Raji (cell line): ENCODE measurements around the gene PPP1R13B.
A peak's percentile ranks its signal among the peaks of the same experiment; 100 is the strongest.

Source experiments
- POLR2A ChIP-seq: IDR thresholded peaks from 2 replicates; pipeline ENCODE4 v1.6.1; 2011; ENCODE audit warnings: low read depth, low read length, control low read depth; ENCODE audit not compliant: insufficient read depth

Gene PPP1R13B

DNA sequence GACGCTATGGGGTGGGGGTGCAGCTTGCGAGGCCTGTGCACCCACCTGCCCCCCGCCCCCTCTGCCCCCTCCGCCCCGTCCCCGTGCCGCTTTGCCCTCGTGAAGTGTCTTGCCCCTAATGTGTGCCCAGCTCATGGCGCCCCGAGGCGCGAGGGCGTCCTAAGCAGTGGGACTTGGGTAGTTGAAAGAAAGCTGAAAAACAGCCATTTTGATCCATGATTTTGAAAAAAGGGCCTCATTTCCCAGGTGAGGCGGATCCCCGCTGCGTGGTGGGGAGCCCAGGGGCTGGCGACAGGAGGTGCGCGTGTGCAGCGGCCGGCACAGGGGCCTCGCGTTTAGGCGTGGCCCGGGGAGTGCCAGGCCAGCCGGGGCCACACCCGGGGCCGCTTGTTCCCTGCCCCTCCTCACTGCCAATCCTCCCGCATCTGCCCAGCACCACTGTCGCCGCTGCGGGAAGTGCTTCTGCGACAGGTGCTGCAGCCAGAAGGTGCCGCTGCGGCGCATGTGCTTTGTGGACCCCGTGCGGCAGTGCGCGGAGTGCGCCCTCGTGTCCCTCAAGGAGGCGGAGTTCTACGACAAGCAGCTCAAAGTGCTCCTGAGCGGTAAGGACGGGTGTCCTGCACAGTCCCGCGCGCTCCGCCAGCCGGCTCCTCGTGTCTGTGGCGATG lies 119.9 kb downstream of the PPP1R13B start:
- no peak for TF ChIP-seq POLR2A

DNA sequence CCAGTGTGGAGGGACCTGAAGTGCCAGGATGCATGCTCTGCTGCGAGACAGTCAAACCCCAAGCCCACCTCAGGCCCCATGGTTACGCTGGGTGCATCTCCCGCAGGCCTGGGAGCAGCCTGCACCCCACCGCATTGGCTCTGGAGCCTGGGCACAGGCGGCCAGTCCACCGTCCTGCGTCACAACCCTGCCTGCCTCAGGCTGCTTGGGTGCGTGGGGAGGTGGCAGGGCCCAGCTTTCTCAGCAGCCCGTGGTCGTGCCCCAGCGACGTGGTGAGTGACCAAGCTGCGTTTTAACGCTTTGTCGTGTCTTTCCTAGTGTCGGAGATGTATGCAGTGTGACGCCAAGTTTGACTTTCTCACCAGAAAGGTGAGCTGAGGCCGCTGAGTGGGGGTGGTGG lies 120.9 kb downstream of the PPP1R13B start:
- TF ChIP-seq POLR2A, result no peak

DNA sequence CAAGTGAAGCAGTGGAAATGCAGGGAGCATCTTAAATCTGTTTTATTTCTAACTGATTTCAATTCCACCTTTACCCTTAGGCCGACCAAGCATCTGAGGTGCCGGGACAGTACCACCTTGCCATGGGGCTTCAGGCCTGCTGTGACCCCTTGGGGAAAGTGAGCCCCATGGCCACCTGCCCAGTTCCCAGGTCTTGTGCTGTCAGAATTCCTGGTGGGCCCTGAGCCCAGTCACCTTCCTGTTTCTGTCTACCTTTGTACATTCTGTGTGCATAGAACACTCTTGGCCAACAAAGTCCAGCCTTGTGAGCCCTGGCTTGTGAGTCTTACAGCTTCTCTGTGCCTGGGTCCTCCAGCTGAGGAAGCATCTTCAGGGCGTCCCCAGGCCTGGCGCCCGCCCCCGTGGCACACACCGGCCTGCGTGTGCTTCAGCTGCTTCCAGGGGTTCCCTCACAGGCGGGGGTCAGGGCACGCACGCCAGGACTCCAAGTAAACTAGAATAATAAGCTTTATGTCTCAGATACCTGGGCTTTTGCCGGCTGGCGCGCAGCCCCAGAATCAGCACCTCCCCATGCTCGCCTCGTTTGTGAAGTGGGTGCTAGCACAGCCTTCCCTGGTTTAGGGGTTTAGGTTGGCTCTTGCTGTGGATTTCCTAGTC lies 121.5 kb downstream of the PPP1R13B start:
- no peak for TF ChIP-seq POLR2A

DNA sequence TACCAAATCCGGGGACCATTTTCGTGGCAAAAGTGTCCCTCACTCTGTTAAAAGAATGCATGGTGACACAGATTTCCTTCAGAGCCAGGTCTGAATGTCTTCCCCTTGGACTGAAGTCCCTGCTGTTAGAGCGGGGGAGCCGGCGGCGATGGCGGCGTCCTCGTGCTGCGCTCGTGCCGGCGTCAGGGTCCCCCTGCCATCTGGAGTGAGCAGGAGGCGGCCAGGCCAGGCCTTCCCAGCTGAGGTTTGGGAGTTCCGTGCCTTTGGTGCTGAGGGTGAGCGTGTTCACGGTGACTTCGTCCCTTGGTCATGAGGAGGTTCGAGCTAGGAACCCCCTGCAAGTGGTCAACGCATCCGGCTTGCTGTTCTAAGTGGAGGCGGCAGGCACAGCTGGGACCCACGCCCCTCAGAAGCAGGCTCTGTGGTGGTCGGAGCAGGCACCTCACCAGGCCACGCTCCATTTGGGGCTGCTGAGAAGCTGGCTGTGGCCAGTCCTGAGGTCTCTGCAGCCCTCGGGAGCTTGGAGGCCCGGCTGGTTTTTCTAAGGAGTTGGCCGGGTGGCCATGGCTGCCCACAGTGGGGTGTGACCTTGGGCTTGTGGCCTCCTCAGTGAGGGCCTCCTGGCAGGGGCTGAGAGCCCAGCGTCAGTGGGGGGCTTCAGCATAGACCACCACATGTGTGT lies 122.2 kb downstream of the PPP1R13B start:
- TF ChIP-seq POLR2A, result no peak

DNA sequence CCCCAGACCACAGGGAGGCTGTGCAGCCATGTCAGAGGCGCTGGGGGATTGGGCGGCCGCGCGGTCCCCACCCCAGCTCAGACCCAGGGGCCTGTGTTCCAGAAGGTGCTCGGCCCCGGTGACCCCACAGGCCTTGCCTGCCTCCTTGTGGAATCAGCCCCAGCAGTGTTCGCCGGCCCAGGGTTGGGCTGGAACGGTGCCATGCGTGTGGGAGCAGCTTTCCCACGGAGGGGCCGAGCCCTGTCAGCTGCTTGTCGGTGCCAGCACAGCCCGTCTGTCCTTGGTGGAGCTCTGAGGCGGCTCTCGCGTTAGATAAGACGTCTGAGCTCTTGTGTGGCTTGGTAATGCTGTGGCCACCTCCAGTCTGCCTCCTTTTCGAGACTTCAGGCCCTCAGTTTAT lies 123.3 kb downstream of the PPP1R13B start:
- no peak for TF ChIP-seq POLR2A

DNA sequence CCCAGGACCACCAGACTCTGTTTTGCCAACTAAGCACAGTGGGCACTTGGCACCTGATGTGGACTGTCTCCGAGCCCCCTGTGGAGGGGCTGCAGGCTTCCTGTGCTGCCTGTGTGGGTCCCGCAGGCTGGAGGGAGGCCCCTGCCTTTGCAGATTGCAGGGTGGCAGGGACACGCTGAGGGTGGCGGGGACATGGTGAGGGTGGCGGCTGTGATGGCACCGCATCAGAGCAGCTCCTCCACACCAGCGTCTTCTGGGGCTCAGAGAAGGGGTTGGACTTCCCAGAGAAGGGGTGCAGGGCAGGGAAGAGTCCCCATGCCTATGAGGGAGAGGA lies 123.7 kb downstream of the PPP1R13B start:
- TF ChIP-seq POLR2A, result no peak

DNA sequence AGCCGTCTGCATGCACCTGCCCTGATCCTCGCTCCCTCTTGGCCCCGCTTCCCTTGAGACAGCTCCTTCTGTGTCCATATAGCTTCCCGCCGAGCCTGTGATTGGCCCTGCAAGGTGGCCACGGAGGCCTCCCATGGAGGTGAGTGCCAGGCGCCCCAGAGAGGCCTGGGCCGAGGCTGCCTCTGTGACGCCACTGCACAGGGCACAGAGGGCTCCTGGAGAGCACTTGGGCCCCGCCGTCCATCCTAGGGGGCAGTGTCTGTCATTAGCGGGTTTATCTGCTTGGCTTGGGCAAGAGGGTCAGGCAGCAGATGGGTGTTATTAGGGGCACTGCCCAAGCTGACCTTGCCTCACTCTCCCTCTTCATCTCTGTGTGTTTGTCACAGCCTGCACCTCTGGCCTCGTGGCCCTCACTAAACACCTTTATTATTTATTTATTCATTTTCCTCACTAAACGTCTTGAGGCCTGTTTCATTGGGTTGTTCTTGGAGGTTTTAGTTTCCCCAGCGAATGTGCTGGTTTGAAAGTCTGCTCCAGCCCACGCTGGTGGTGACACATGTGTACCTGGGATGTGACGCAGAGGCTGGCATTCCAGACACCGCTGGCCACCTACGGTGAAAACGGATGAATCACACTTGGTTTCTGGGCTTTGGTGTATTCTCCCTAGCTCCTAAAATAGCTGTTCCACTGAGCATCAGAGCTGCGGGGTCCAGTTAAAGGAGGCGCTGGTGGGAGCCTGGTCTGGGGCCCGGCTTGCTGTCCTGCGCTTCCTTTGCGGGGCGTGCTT lies 125.8 kb downstream of the PPP1R13B start:
- TF ChIP-seq POLR2A, result no peak

DNA sequence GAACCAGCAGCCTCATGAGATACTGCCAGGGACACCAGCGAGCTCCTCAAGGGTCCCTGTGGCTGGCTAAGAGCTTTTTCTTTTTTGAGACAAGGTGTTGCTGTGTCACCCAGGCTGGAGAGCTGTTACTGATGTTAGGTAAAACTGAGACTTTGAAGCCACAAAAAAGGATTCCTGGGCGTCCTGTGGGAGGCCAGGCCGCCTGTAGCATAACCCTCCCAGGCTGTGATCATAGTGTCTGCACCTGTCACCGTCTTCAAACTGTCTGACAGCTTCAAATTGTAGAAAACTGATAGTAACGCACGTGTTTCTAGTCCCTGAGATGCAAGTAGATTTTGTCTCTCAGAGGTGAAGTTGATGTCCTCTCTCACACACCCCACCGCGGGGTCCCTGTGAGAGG lies 127.6 kb downstream of the PPP1R13B start:
- TF ChIP-seq POLR2A, result no peak

- no peak for TF ChIP-seq POLR2A
Observed at GRCh38 chr14:103718572-103718971, 128.8 kb downstream of the PPP1R13B start.

DNA sequence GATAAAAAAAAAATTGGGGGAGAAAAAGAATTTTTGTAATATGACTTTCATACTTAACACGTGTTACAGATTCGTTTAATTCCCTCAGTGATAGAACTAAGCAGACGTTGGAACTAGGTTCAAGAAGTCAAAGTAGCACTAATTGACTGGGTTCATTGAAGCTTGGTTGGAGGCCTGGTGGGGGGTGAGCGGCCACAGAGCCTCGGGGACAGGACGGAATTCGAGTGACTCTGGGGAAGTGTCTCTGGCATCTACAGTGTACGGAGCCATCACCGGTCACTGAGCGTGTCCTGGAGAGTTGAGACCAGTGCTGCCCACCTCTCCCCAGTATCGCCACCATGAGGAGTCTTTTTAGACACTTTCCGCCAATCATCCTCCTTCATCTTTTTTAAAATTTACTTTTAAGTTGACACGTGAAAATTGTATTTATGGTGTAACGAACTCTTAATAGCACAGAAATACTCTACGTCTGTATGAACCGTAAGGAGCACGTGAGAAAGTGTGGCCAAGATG lies 130.4 kb downstream of the PPP1R13B start:
- TF ChIP-seq POLR2A, result no peak

- TF ChIP-seq POLR2A, result no peak
Observed at GRCh38 chr14:103716091-103716801, 131.1 kb downstream of the PPP1R13B start.

DNA sequence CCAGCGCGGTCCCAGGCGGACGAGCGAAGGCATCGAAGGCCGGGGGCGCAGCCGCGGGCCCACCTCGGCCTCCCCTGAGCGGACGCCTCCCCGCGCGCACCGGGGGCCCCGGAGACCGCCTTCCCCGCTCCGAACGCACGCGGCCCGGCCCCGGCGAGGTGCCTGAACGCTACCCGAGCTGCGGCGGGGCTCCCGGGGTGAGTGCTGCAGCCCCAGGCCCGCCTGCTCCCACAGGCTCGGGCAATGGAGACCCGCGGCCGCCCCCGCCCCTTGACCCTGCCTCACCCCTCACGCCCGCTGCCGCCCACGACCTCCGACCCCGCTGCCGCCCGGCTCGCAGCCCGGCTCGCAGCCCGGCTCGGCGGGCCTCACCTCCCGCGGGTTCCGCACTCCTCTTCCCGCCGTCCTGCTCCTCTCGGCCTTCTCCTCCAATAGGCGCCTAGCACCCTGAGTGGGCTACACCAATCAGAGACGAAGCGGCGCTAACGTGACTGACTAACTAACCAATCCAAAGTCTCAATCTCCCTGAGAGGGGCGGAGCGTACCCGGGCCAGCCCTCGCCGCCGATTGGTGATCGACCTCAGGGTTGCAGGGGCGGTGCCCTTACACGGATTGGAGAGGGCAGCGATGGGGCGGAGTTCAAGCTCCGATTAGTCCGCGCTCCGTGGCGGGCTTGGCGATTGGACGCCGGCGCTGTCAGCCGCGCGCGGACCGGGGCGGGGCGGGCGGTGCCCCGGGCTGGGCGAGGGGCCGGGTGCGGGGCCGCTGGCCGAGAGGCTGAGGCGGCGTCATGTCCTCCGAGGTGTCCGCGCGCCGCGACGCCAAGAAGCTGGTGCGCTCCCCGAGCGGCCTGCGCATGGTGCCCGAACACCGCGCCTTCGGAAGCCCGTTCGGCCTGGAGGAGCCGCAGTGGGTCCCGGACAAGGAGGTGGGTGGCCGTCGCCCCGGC lies 132.0 kb downstream of the PPP1R13B start, which contains the start of the genes XRCC3 and ZFYVE21:
XRCC3 (minus strand) TSS at position 400 of the 949 bp plus-strand sequence. CDS start 4,364 bp downstream, outside the sequence.
ZFYVE21 (plus strand) TSS at position 759 of the 949 bp plus-strand sequence; CDS start at position 791, 32 bp downstream.
- TF ChIP-seq POLR2A, result peak; percentile 77

DNA sequence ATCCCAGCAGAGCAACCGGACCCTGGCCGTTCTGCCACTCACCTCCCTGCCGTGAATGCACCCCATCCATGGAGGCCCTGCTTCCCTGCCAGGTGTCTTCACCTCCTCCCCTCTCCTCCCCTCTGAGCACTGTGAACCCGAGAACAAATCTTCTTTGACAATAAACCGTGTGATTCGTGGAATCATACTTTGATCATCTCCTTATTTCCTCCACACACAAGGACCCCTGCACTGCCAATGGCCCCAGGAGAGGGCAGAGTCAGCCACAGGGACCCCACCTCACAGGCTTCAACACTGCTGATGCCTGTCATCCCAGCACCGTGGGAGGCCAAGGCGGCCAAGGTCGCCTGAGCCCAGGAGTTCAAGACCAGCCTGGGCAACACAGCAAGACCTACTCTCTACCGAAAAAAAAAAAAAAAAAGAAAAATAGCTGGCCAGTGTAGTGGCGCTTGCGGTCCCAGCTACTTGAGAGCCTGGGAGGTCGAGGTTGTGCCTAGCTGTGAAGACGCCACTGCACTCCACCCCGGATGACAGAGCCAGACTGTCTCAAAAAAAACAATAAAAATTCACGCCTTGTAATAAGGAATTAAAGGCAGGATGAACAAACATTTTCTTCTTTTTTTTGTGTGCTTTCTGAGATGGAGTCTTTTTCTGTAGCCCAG lies 133.2 kb downstream of the PPP1R13B start:
- no peak for TF ChIP-seq POLR2A

DNA sequence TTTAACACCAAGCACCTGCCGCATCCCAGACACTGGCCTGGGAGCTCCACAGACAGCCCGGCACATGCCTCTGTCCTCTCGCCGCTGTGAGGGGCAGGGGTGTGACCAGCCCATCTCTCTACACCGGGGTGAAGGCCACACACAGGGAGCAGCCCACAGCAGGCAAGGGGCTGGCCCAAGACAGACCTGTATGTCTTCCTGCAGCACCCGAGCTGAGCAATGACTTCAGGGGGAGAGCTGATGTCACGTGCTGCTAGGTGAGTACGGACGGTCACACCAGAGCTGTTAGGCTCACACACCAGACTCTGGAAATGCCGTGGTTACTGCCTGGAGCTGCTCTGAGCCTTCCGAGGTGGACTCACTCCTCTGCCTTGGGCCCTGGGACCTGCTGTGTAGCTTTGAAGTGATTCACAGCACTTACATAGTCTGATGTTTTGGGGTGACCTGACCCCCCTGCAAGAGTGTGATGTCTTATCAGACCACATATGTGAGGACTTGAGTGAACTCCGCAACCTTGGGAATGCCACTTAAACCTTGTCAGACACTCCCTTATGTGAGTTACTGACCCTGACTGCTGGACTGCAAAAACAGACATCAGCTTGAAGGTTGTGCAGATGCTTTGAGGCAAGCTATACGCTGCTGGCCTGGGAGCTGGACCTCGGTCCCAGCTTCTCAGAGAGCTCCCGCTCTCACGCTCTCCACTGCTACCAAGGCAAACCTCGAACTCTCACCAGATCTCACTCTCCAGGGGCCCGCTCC lies 133.9 kb downstream of the PPP1R13B start:
- TF ChIP-seq POLR2A, result no peak
